GM21447 (cell line): ENCODE results near the gene FGF9.

Experiments used
- ATAC-seq: cut with Tn5 transposase; IDR thresholded peaks from one replicate; pipeline ENCODE4 v1.9.1; 2021; ENCODE audit not compliant: unreplicated experiment

The FGF9 gene

GRCh38 chr13:21673789-21674489, 3.1 kb downstream of the FGF9 start:
- ATAC-seq: no peak

- ATAC-seq: no peak
Observed at GRCh38 chr13:21674490-21675009, 3.7 kb downstream of the FGF9 start.

GRCh38 chr13:21675095-21675991, 4.5 kb downstream of the FGF9 start:
- ATAC-seq: no peak

- no peak for ATAC-seq
Observed at GRCh38 chr13:21676611-21677021, 5.7 kb downstream of the FGF9 start.

- no peak for ATAC-seq
Observed at GRCh38 chr13:21677075-21677623, 6.3 kb downstream of the FGF9 start.

- no peak for ATAC-seq
Observed at GRCh38 chr13:21683034-21683733, 12.3 kb downstream of the FGF9 start.

- ATAC-seq: no peak
Observed at GRCh38 chr13:21684576-21684975, 13.7 kb downstream of the FGF9 start.

- ATAC-seq: no peak
Observed at GRCh38 chr13:21685485-21686064, 14.7 kb downstream of the FGF9 start.

- peak; percentile 95 for ATAC-seq
Observed at GRCh38 chr13:21686751-21687391, 16.0 kb downstream of the FGF9 start.

- ATAC-seq: no peak
Observed at GRCh38 chr13:21688056-21688455, 17.2 kb downstream of the FGF9 start.

GRCh38 chr13:21689097-21689496, 18.2 kb downstream of the FGF9 start:
- ATAC-seq: no peak

GRCh38 chr13:21690955-21691354, 20.1 kb downstream of the FGF9 start:
- no peak for ATAC-seq

- ATAC-seq: no peak
Observed at GRCh38 chr13:21691500-21691899, 20.6 kb downstream of the FGF9 start.

GRCh38 chr13:21691928-21692327, 21.1 kb downstream of the FGF9 start:
- no peak for ATAC-seq

- no peak for ATAC-seq
Observed at GRCh38 chr13:21694831-21695230, 24.0 kb downstream of the FGF9 start.

- no peak for ATAC-seq
Observed at GRCh38 chr13:21695546-21695945, 24.7 kb downstream of the FGF9 start.

GRCh38 chr13:21696865-21697448, 26.1 kb downstream of the FGF9 start:
- no peak for ATAC-seq

GRCh38 chr13:21698817-21699679, 28.2 kb downstream of the FGF9 start:
- ATAC-seq: no peak

GRCh38 chr13:21701460-21701859, 30.6 kb downstream of the FGF9 start:
- no peak for ATAC-seq
